NAMALWA (cell line): ENCODE measurements around the gene CFAP70.
"Not testable (repeated sequence)": the region's sequence is repeated elsewhere in the genome, so short reads cannot be mapped to it uniquely, and the experiment has no call there.

Source experiments
- DNase-seq: peaks from one replicate; pipeline ENCODE4 v3.0.0-alpha.2; 2015; ENCODE audit warnings: low spot score

Gene CFAP70

GRCh38 chr10:73358331-73359279, at the start of gene CFAP70:
Gene CFAP70 (minus strand): TSS chr10:73358864. CDS start chr10:73354796, 4,068 bp downstream.
- DNase-seq, result peak; percentile 92

- no peak for DNase-seq
These were observed 49.4 kb upstream of the CFAP70 start for GRCh38 chr10:73408061-73408460.

GRCh38 chr10:73407495-73407894, 48.8 kb upstream of the CFAP70 start:
- no peak for DNase-seq

GRCh38 chr10:73406846-73407245, 48.2 kb upstream of the CFAP70 start:
- no peak for DNase-seq

GRCh38 chr10:73405556-73405955, 46.9 kb upstream of the CFAP70 start:
- DNase-seq, result no peak

- no peak for DNase-seq
These were observed 46.0 kb upstream of the CFAP70 start for GRCh38 chr10:73404690-73405089.

GRCh38 chr10:73401636-73402035, 43.0 kb upstream of the CFAP70 start:
- no peak for DNase-seq

GRCh38 chr10:73399063-73399462, 40.4 kb upstream of the CFAP70 start:
- no peak for DNase-seq

GRCh38 chr10:73398024-73398423, 39.4 kb upstream of the CFAP70 start:
- DNase-seq, result no peak

- DNase-seq, result not testable (repeated sequence)
These were observed 35.7 kb upstream of the CFAP70 start for GRCh38 chr10:73394325-73394724.

- no peak for DNase-seq
These were observed 29.6 kb upstream of the CFAP70 start for GRCh38 chr10:73388228-73388627.

- no peak for DNase-seq
These were observed 27.9 kb upstream of the CFAP70 start for GRCh38 chr10:73386583-73386982.

- no peak for DNase-seq
These were observed 20.5 kb upstream of the CFAP70 start for GRCh38 chr10:73379064-73379748.

GRCh38 chr10:73376679-73377078, 18.0 kb upstream of the CFAP70 start:
- DNase-seq, result no peak

- no peak for DNase-seq
These were observed 9.6 kb upstream of the CFAP70 start for GRCh38 chr10:73368238-73368637.

- DNase-seq, result no peak
These were observed 8.0 kb upstream of the CFAP70 start for GRCh38 chr10:73366381-73367298.

GRCh38 chr10:73364964-73365363, 6.3 kb upstream of the CFAP70 start:
- no peak for DNase-seq

GRCh38 chr10:73359492-73359891, 828 bp upstream of the CFAP70 start:
- DNase-seq, result no peak

GRCh38 chr10:73357821-73358220, 843 bp downstream of the CFAP70 start:
- DNase-seq, result no peak

GRCh38 chr10:73357166-73357565, 1.5 kb downstream of the CFAP70 start:
- DNase-seq, result no peak

GRCh38 chr10:73344269-73344668, 14.4 kb downstream of the CFAP70 start:
- no peak for DNase-seq

- no peak for DNase-seq
These were observed 18.5 kb downstream of the CFAP70 start for GRCh38 chr10:73340121-73340520.
